Uterus (tissue), 2 donors: ENCODE data around the gene TSPAN18.

Experiments used
- POLR2A ChIP-seq, 2 donors: fragments of 450-650 bp; IDR thresholded peaks; one replicate each; pipeline ENCODE4 v1.6.1; 2016; ENCODE audit warnings: antibody characterized with exemption in 2 of 2, mild to moderate bottlenecking in 1 of 2, moderate library complexity in 1 of 2
- TF ChIP-seq, protein P1 (sequence below), 4 experiments: fragments of 200-600 bp in 2 of 4; fragments of 450-650 bp in 2 of 4; sonication (generic) in 2 of 4; IDR thresholded peaks; one replicate each; pipeline ENCODE4 v1.5.1; 2016 to 2019; ENCODE audit warnings: antibody characterized with exemption in 4 of 4, mild to moderate bottlenecking in 2 of 4, moderate library complexity in 1 of 4

DNA sequence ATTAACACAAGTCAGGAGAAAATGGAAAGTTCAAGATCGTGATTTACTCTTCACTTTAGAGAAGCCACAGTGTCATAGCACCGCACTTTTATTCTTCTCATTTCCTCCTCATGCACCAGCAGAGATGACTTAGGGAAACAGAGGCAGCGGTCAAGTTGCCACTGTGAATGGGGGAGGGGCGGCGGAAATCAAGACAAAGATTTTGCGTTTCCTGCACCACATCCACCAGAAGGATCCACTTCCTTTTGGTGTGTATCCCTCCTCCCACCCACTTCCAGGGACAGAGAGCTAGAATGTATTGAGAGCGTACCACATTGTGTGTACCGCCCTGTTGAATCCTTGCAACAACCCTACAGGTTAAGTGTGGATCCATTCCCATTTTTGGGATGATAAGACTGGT, 21.8 kb downstream of the TSPAN18 start:
- TF ChIP-seq, protein P1, sequence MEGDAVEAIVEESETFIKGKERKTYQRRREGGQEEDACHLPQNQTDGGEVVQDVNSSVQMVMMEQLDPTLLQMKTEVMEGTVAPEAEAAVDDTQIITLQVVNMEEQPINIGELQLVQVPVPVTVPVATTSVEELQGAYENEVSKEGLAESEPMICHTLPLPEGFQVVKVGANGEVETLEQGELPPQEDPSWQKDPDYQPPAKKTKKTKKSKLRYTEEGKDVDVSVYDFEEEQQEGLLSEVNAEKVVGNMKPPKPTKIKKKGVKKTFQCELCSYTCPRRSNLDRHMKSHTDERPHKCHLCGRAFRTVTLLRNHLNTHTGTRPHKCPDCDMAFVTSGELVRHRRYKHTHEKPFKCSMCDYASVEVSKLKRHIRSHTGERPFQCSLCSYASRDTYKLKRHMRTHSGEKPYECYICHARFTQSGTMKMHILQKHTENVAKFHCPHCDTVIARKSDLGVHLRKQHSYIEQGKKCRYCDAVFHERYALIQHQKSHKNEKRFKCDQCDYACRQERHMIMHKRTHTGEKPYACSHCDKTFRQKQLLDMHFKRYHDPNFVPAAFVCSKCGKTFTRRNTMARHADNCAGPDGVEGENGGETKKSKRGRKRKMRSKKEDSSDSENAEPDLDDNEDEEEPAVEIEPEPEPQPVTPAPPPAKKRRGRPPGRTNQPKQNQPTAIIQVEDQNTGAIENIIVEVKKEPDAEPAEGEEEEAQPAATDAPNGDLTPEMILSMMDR (IDR thresholded peaks at IDR 0.05), result no peak
- no peak for TF ChIP-seq POLR2A (IDR thresholded peaks at IDR 0.05)
